ENCODE data around the gene SLC12A3.

- no peak for TF ChIP-seq POLR2A (IDR thresholded peaks at IDR 0.05)
- TF ChIP-seq CTCF (IDR thresholded peaks at IDR 0.05), result no peak
These were observed 39.2 kb upstream of the SLC12A3 start for GRCh38 chr16:56825826-56826225.
